CD4-positive, alpha-beta T cell treated with Interleukin-17A for 4 hours (primary cell): ENCODE data around the gene KCNE4.
A peak's percentile ranks its signal among the peaks of the same experiment; 100 is the strongest.

Experiments used
- DNase-seq: peaks from one replicate; pipeline ENCODE4 v3.0.0-alpha.2; 2020; ENCODE audit warnings: mixed read lengths

KCNE4 gene

GRCh38 chr2:223041527-223042109 is 10.4 kb upstream of the KCNE4 start:
- no peak for DNase-seq

GRCh38 chr2:223042284-223042683 is 9.7 kb upstream of the KCNE4 start:
- DNase-seq = no peak

GRCh38 chr2:223042704-223043118 is 9.3 kb upstream of the KCNE4 start:
- DNase-seq = no peak

- no peak for DNase-seq
Observed at GRCh38 chr2:223043164-223043941, 8.6 kb upstream of the KCNE4 start.

GRCh38 chr2:223044092-223044836 is 7.7 kb upstream of the KCNE4 start:
- no peak for DNase-seq

- no peak for DNase-seq
Observed at GRCh38 chr2:223044916-223045700, 6.9 kb upstream of the KCNE4 start.

- DNase-seq = no peak
Observed at GRCh38 chr2:223046470-223047040, 5.4 kb upstream of the KCNE4 start.

GRCh38 chr2:223047260-223047761 is 4.7 kb upstream of the KCNE4 start:
- no peak for DNase-seq

- DNase-seq = no peak
Observed at GRCh38 chr2:223048519-223048918, 3.5 kb upstream of the KCNE4 start.

GRCh38 chr2:223049356-223049755 is 2.6 kb upstream of the KCNE4 start:
- DNase-seq = no peak

- DNase-seq = no peak
Observed at GRCh38 chr2:223050188-223050587, 1.8 kb upstream of the KCNE4 start.

- DNase-seq = no peak
Observed at GRCh38 chr2:223050900-223051504, 988 bp upstream of the KCNE4 start.

GRCh38 chr2:223052548-223053483 is 826 bp downstream of the KCNE4 start:
- DNase-seq = peak; percentile 3

GRCh38 chr2:223053484-223054192 is 1.6 kb downstream of the KCNE4 start:
- DNase-seq = no peak

GRCh38 chr2:223054193-223054781 is 2.3 kb downstream of the KCNE4 start:
- DNase-seq = no peak

GRCh38 chr2:223055140-223055539 is 3.1 kb downstream of the KCNE4 start:
- DNase-seq = no peak

- DNase-seq = no peak
Observed at GRCh38 chr2:223055836-223056235, 3.8 kb downstream of the KCNE4 start.

- DNase-seq = no peak
Observed at GRCh38 chr2:223056701-223057418, 4.9 kb downstream of the KCNE4 start.

- no peak for DNase-seq
Observed at GRCh38 chr2:223057569-223057968, 5.6 kb downstream of the KCNE4 start.
